ENCODE data around the gene MBD6. TPM values are rescaled to one million over a fixed set of nuclear protein-coding genes. Genes with fewer than 3 reads are reported as not detected.

The MBD6 gene
- total and polyA plus RNA-seq, 2 of the 13 experiments (the other 11 are each of a cell fraction or from before 2014, with no cell fraction given), result 4.1 to 5.9 TPM

GRCh38 chr12:57487597-57488401 is 34.8 kb upstream of the MBD6 start, which contains the start of gene MARS1 (continued):
- TF ChIP-seq PRDM10 (CRISPR knock-in tag; IDR thresholded peaks at IDR 0.05; ENCODE audit: low read depth), result peak; percentile 46; the same call in 1 of the 2 replicates
- TF ChIP-seq AHDC1 (CRISPR knock-in tag; IDR thresholded peaks at IDR 0.05; ENCODE audit: borderline replicate concordance), result 0 out of 2 replicates have a peak, but pooled peaks have one; percentile 47
- no peak for TF ChIP-seq HINFP (CRISPR knock-in tag; IDR thresholded peaks at IDR 0.05; ENCODE audit: low read depth)
- peak; percentile 81 for TF ChIP-seq HOXA5 (CRISPR knock-in tag; IDR thresholded peaks at IDR 0.05)
- TF ChIP-seq ZMYM3 (CRISPR knock-in tag; IDR thresholded peaks at IDR 0.05), result peak; percentile 91
- TF ChIP-seq ZNF766 (CRISPR knock-in tag; IDR thresholded peaks at IDR 0.05; ENCODE audit: borderline replicate concordance), result no peak
- TF ChIP-seq NFATC3 (CRISPR knock-in tag; IDR thresholded peaks at IDR 0.05), result no peak; the same call in 1 of the 2 replicates
- TF ChIP-seq ZNF556 (CRISPR knock-in tag; IDR thresholded peaks at IDR 0.05; ENCODE audit: borderline replicate concordance), result no peak
- peak; percentile 74 for TF ChIP-seq PHF8 (CRISPR knock-in tag; IDR thresholded peaks at IDR 0.05)
- TF ChIP-seq XRCC5 (optimal IDR thresholded peaks at IDR 0.05; ENCODE audit: low read length), result peak; percentile 79
- no peak for TF ChIP-seq ZNF512 (CRISPR knock-in tag; IDR thresholded peaks at IDR 0.05)
- peak; percentile 30; the same call in 1 of the 2 replicates for TF ChIP-seq TFDP2 (CRISPR knock-in tag; IDR thresholded peaks at IDR 0.05)
- TF ChIP-seq KLF13 (CRISPR knock-in tag; IDR thresholded peaks at IDR 0.05), result no peak
- no peak for TF ChIP-seq TP53 (CRISPR knock-in tag; conservative IDR thresholded peaks at IDR 0.05)

Measured in HepG2 (cell line).